B cell (primary cell): ENCODE measurements around the gene LAMA3.

Source experiments
- CTCF ChIP-seq: fragments of 200-600 bp; IDR thresholded peaks from one replicate; pipeline ENCODE4 v1.8.0; 2022; ENCODE audit warnings: antibody characterized with exemption, mild to moderate bottlenecking
- EZH2 ChIP-seq: IDR thresholded peaks from 2 replicates; pipeline ENCODE4 v1.6.1; 2012; ENCODE audit warnings: borderline replicate concordance, low read depth, mild to moderate bottlenecking, moderate library complexity, low read length; ENCODE audit not compliant: insufficient read depth, poor library complexity, severe bottlenecking

- TF ChIP-seq CTCF (no peak), EZH2 (no peak)
Measured at GRCh38 chr18:23998820-23999219, 309.6 kb downstream of the LAMA3 start.
